GM19324 (cell line): ENCODE measurements around the gene MRPL24.
A peak's percentile ranks its signal among the peaks of the same experiment; 100 is the strongest.
"Not testable (repeated sequence)": the region's sequence is repeated elsewhere in the genome, so short reads cannot be mapped to it uniquely, and the experiment has no call there.

Source experiments
- ATAC-seq: cut with Tn5 transposase; IDR thresholded peaks from one replicate; pipeline ENCODE4 v1.9.1; 2021; ENCODE audit warnings: mild to moderate bottlenecking, moderate library complexity; ENCODE audit not compliant: unreplicated experiment, low FRiP score

MRPL24 gene

GRCh38 chr1:156760796-156761104, 19.9 kb upstream of the MRPL24 start:
- ATAC-seq: no peak

GRCh38 chr1:156760092-156760795, 19.4 kb upstream of the MRPL24 start:
- no peak for ATAC-seq

- not testable (repeated sequence) for ATAC-seq
Observed at GRCh38 chr1:156757572-156758253, 16.8 kb upstream of the MRPL24 start.

GRCh38 chr1:156756355-156756754, 15.5 kb upstream of the MRPL24 start:
- ATAC-seq: no peak

- no peak for ATAC-seq
Observed at GRCh38 chr1:156755527-156755950, 14.7 kb upstream of the MRPL24 start.

- no peak for ATAC-seq
Observed at GRCh38 chr1:156754219-156754618, 13.3 kb upstream of the MRPL24 start.

GRCh38 chr1:156752843-156753482, 12.1 kb upstream of the MRPL24 start:
- ATAC-seq: no peak

- ATAC-seq: peak; percentile 81
Observed at GRCh38 chr1:156751757-156752481, 11.0 kb upstream of the MRPL24 start.

GRCh38 chr1:156751451-156751756, 10.5 kb upstream of the MRPL24 start, which contains the start of gene HDGF:
TSS of gene HDGF (minus strand) at chr1:156751675. CDS start at chr1:156751429, 246 bp downstream.
- peak; percentile 16 for ATAC-seq

GRCh38 chr1:156750711-156751450, 10.0 kb upstream of the MRPL24 start:
- no peak for ATAC-seq

GRCh38 chr1:156750191-156750672, 9.3 kb upstream of the MRPL24 start:
- ATAC-seq: no peak

- ATAC-seq: no peak
Observed at GRCh38 chr1:156749419-156750118, 8.7 kb upstream of the MRPL24 start.

GRCh38 chr1:156748670-156749418, 8.0 kb upstream of the MRPL24 start:
- ATAC-seq: no peak

GRCh38 chr1:156747742-156748669, 7.1 kb upstream of the MRPL24 start:
- ATAC-seq: no peak

- no peak for ATAC-seq
Observed at GRCh38 chr1:156746728-156747631, 6.1 kb upstream of the MRPL24 start.

GRCh38 chr1:156746406-156746727, 5.5 kb upstream of the MRPL24 start:
- ATAC-seq: no peak

- no peak for ATAC-seq
Observed at GRCh38 chr1:156745881-156746280, 5.0 kb upstream of the MRPL24 start.
